Inferior parietal cortex (tissue), 1 donor: ENCODE data around the gene CD37.
"Not testable (repeated sequence)": the region's sequence is repeated elsewhere in the genome, so short reads cannot be mapped to it uniquely, and the experiment has no call there.

Experiments
- DNase-seq: peaks from one replicate; pipeline ENCODE4 v3.0.0-alpha.2; 2016; ENCODE audit errors: extremely low spot score

The CD37 gene

GRCh38 chr19:49335071-49335783 is at the start of gene CD37:
CD37 (plus strand) TSS chr19:49335406; CDS start chr19:49335541, 135 bp downstream.
- DNase-seq: no peak

GRCh38 chr19:49287141-49287770 is 48.0 kb upstream of the CD37 start:
- DNase-seq: no peak

GRCh38 chr19:49288205-49288604 is 47.0 kb upstream of the CD37 start:
- DNase-seq: not testable (repeated sequence)

- DNase-seq: not testable (repeated sequence)
These were observed 45.9 kb upstream of the CD37 start for GRCh38 chr19:49289286-49289685.

- no peak for DNase-seq
These were observed 44.7 kb upstream of the CD37 start for GRCh38 chr19:49290517-49290916.

- no peak for DNase-seq
These were observed 40.8 kb upstream of the CD37 start for GRCh38 chr19:49294401-49294800.

- DNase-seq: no peak
These were observed 39.9 kb upstream of the CD37 start for GRCh38 chr19:49295208-49295880.

- DNase-seq: no peak
These were observed 37.8 kb upstream of the CD37 start for GRCh38 chr19:49297403-49297802.

GRCh38 chr19:49298653-49299052 is 36.6 kb upstream of the CD37 start:
- DNase-seq: not testable (repeated sequence)

GRCh38 chr19:49301165-49301865 is 33.9 kb upstream of the CD37 start:
- peak; percentile 40 for DNase-seq

GRCh38 chr19:49301866-49302252 is 33.3 kb upstream of the CD37 start:
- no peak for DNase-seq

GRCh38 chr19:49306734-49307133 is 28.5 kb upstream of the CD37 start:
- DNase-seq: not testable (repeated sequence)

- no peak for DNase-seq
These were observed 26.1 kb upstream of the CD37 start for GRCh38 chr19:49309087-49309486.

GRCh38 chr19:49315111-49315510 is 20.1 kb upstream of the CD37 start:
- no peak for DNase-seq

- no peak for DNase-seq
These were observed 18.9 kb upstream of the CD37 start for GRCh38 chr19:49316284-49316683.

GRCh38 chr19:49318296-49318695 is 16.9 kb upstream of the CD37 start:
- no peak for DNase-seq

- DNase-seq: no peak
These were observed 10.2 kb upstream of the CD37 start, which contains the start of gene SLC6A16 for GRCh38 chr19:49324801-49325576. SLC6A16 (minus strand) TSS chr19:49325191; CDS start chr19:49311347, 13,844 bp downstream.

- DNase-seq: not testable (repeated sequence)
These were observed 9.4 kb upstream of the CD37 start for GRCh38 chr19:49325756-49326155.

- no peak for DNase-seq
These were observed 9.0 kb upstream of the CD37 start for GRCh38 chr19:49326165-49326704.

GRCh38 chr19:49327878-49328544 is 7.2 kb upstream of the CD37 start:
- no peak for DNase-seq
